Upper lobe of left lung (tissue), 6 donors: Measurements from ENCODE around the gene CDCA5. TPM values are rescaled to one million over a fixed set of nuclear protein-coding genes. Genes with fewer than 3 reads are reported as not detected.

Source experiments
- ATAC-seq, 2 donors: fragments of 200-7000 bp; cut with Tn5 transposase; one replicate each; pipeline ENCODE4 v1.9.1; 2022; ENCODE audit warnings: mild to moderate bottlenecking in 2 of 2, moderate library complexity in 2 of 2; ENCODE audit not compliant: low FRiP score in 2 of 2
- DNase-seq, 2 donors: peaks; one replicate each; pipeline ENCODE4 v3.0.0-alpha.2; 2019 to 2020
- H3K27ac ChIP-seq, 4 donors: fragments of 200-600 bp; sonication (generic); one replicate each; pipeline ENCODE4 v1.5.1; 2016 to 2019
- H3K27me3 ChIP-seq, 4 donors: fragments of 200-600 bp; sonication (generic); one replicate each; pipeline ENCODE4 v1.5.1; 2017 to 2019
- H3K36me3 ChIP-seq, 4 donors: fragments of 200-600 bp; sonication (generic); one replicate each; pipeline ENCODE4 v1.5.1; 2016 to 2019
- H3K4me1 ChIP-seq, 4 donors: fragments of 200-600 bp; sonication (generic); one replicate each; pipeline ENCODE4 v1.5.1; 2018 to 2019
- H3K4me3 ChIP-seq, 4 donors: fragments of 200-600 bp; sonication (generic); one replicate each; pipeline ENCODE4 v1.5.1; 2017 to 2019; ENCODE audit warnings: mild to moderate bottlenecking in 2 of 4, moderate library complexity in 1 of 4
- H3K9me3 ChIP-seq, 4 donors: fragments of 200-600 bp; sonication (generic); one replicate each; pipeline ENCODE4 v1.5.1; 2018 to 2019
- EP300 ChIP-seq, 4 donors: sonication (generic); formaldehyde crosslinking; IDR thresholded peaks; one replicate each; pipeline ENCODE4 v1.5.1; 2017; ENCODE audit warnings: antibody characterized with exemption in 4 of 4, control low read depth in 2 of 4
- POLR2A ChIP-seq, 4 donors: fragments of 450-650 bp; IDR thresholded peaks; one replicate each; pipeline ENCODE4 v1.5.1; 2016 to 2017; ENCODE audit warnings: antibody characterized with exemption in 4 of 4, mild to moderate bottlenecking in 2 of 4
- POLR2AphosphoS5 ChIP-seq, 2 donors: sonication (generic); formaldehyde crosslinking; IDR thresholded peaks; one replicate each; pipeline ENCODE4 v1.5.1; 2017; ENCODE audit warnings: antibody characterized with exemption in 2 of 2
- WGBS, 2 donors: methylation state at CpG; one replicate each; pipeline ENCODE4 v1.1.5; 2017 to 2018; 5-methylcytosine and 5-hydroxymethylcytosine counted together
- total RNA-seq, 6 donors: library from RNA; depleted of rRNA in 4 of 6; stranded (reverse); fragments of >200 nt in 4 of 6; gene quantifications; one replicate each; pipeline versions ENCODE4 v1.1.0 to v1.2.1, GENCODE V29; 2016 to 2021
- TF ChIP-seq, protein P1 (sequence below), 6 experiments: fragments of 450-650 bp in 4 of 6; fragments of 200-600 bp in 2 of 6; sonication (generic) in 2 of 6; IDR thresholded peaks; one replicate each; pipeline ENCODE4 v1.5.1; 2016 to 2019; ENCODE audit warnings: antibody characterized with exemption in 6 of 6
- donor health status: DM: no; HTN: no; CAD: no; lungs with moderate emphysema.
- donor health status: DM: no; HTN: yes; CAD: no; lungs with severe emphysema.

The CDCA5 gene
- total RNA-seq, 6 donors from 2014 or later: 1.0 to 4.4 (median 1.8) TPM

- Histone ChIP-seq H3K36me3 (no peaks in the 10 kb centered on the region), H3K27me3 (no peaks in the 10 kb centered on the region), H3K4me3 (no peak overlapping the region), H3K4me1 (peaks cover 4 to 9% (median 7%) of the 10 kb centered on the region in 4 donors), H3K9me3 (no peaks in the 10 kb centered on the region), H3K27ac (no peak overlapping the region)
- 95% methylated on average over 9 of the region's 9 CpGs for WGBS, 2 donors
- no peak for DNase-seq
- no peak for ATAC-seq
- TF ChIP-seq, protein P1, sequence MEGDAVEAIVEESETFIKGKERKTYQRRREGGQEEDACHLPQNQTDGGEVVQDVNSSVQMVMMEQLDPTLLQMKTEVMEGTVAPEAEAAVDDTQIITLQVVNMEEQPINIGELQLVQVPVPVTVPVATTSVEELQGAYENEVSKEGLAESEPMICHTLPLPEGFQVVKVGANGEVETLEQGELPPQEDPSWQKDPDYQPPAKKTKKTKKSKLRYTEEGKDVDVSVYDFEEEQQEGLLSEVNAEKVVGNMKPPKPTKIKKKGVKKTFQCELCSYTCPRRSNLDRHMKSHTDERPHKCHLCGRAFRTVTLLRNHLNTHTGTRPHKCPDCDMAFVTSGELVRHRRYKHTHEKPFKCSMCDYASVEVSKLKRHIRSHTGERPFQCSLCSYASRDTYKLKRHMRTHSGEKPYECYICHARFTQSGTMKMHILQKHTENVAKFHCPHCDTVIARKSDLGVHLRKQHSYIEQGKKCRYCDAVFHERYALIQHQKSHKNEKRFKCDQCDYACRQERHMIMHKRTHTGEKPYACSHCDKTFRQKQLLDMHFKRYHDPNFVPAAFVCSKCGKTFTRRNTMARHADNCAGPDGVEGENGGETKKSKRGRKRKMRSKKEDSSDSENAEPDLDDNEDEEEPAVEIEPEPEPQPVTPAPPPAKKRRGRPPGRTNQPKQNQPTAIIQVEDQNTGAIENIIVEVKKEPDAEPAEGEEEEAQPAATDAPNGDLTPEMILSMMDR (IDR thresholded peaks at IDR 0.05): no peak
- TF ChIP-seq POLR2AphosphoS5 (IDR thresholded peaks at IDR 0.05) (no peak), POLR2A (IDR thresholded peaks at IDR 0.05) (no peak), EP300 (IDR thresholded peaks at IDR 0.05) (no peak)
Observed at GRCh38 chr11:65078786-65079342, 5.0 kb downstream of the CDCA5 start.

GRCh38 chr11:65078151-65078550 lies 5.7 kb downstream of the CDCA5 start:
- WGBS, 2 donors: 63 to 83% methylated on average over 1 to 3 of the region's 3 CpGs
- TF ChIP-seq POLR2AphosphoS5 (IDR thresholded peaks at IDR 0.05) (no peak), POLR2A (IDR thresholded peaks at IDR 0.05) (no peak), EP300 (IDR thresholded peaks at IDR 0.05) (no peak)
- TF ChIP-seq, protein P1 (IDR thresholded peaks at IDR 0.05): peak; percentile 59 to 80 (median 64)
- Histone ChIP-seq H3K9me3 (no peaks in the 10 kb centered on the region), H3K27me3 (no peaks in the 10 kb centered on the region), H3K27ac (no peak overlapping the region), H3K36me3 (no peaks in the 10 kb centered on the region), H3K4me1 (peaks cover 0 to 2% (median under 1%) of the 10 kb centered on the region in 4 donors), H3K4me3 (no peak overlapping the region)
- ATAC-seq: peak; percentile 63 to 79
- peak in 1 of 2 donors; percentile 52 for DNase-seq

- no peak for DNase-seq
- Histone ChIP-seq H3K4me1 (no peaks in the 10 kb centered on the region), H3K27me3 (no peaks in the 10 kb centered on the region), H3K9me3 (no peaks in the 10 kb centered on the region), H3K36me3 (no peaks in the 10 kb centered on the region), H3K4me3 (no peak overlapping the region), H3K27ac (no peak overlapping the region)
- no peak for ATAC-seq
- 71 to 80% methylated on average over 4 of the region's 4 CpGs for WGBS, 2 donors
- TF ChIP-seq EP300 (IDR thresholded peaks at IDR 0.05) (no peak), POLR2A (IDR thresholded peaks at IDR 0.05) (no peak), POLR2AphosphoS5 (IDR thresholded peaks at IDR 0.05) (no peak)
- TF ChIP-seq, protein P1 (IDR thresholded peaks at IDR 0.05): no peak
Observed at GRCh38 chr11:65077451-65077850, 6.4 kb downstream of the CDCA5 start.

DNA sequence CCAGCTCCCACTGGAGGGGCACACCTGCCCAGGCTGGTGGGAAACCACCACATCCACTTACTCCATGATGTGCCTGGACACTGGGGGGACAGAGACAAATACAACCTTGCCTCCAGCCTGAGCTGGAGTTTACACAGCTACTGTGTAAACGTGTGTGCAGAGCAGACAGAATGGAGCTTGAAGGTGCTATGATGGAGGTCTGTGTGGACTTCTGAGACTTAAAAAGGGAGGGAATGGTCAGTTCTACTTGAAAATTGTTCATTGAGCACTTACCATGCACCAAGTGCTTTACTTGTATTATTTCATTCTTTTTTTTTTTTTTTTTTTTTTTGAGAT lies 11.2 kb downstream of the CDCA5 start:
- Histone ChIP-seq H3K4me1 (no peaks in the 10 kb centered on the region), H3K27ac (no peak overlapping the region), H3K4me3 (no peak overlapping the region), H3K27me3 (no peaks in the 10 kb centered on the region), H3K9me3 (no peaks in the 10 kb centered on the region), H3K36me3 (no peaks in the 10 kb centered on the region)
- 78 to 86% methylated on average over 1 of the region's 1 CpG for WGBS, 2 donors
- TF ChIP-seq POLR2A (IDR thresholded peaks at IDR 0.05): no peak
- no peak for TF ChIP-seq EP300 (IDR thresholded peaks at IDR 0.05)
- no peak for TF ChIP-seq POLR2AphosphoS5 (IDR thresholded peaks at IDR 0.05)
- TF ChIP-seq, protein P1 (IDR thresholded peaks at IDR 0.05): no peak
- no peak for DNase-seq
- ATAC-seq: no peak
